ENCODE measurements around the gene OBSL1. TPM values are rescaled to one million over a fixed set of nuclear protein-coding genes. Genes with fewer than 3 reads are reported as not detected.

Gene OBSL1
- total RNA-seq, 1 experiment from 2014 or later: 23.1 TPM

GRCh38 chr2:219506802-219507526, 64.4 kb downstream of the OBSL1 start:
- no peak overlapping the region for H3K4me3 ChIP-seq (ENCODE audit: low read depth, low read length, poor library complexity, severe bottlenecking)
- H3K9me3 ChIP-seq (ENCODE audit: low read depth, low read length, poor library complexity, severe bottlenecking): no peaks in the 10 kb centered on the region
- H3K4me1 ChIP-seq (ENCODE audit: insufficient read depth, low read length, poor library complexity, severe bottlenecking): peaks cover 56% of the 10 kb centered on the region
- peaks cover 3% of the 10 kb centered on the region for H3K36me3 ChIP-seq (ENCODE audit: insufficient read depth, low read length, poor library complexity, severe bottlenecking)
- POLR2A ChIA-PET (ENCODE audit: low non-redundant PET): no interaction called here
- TF ChIP-seq, protein P1, sequence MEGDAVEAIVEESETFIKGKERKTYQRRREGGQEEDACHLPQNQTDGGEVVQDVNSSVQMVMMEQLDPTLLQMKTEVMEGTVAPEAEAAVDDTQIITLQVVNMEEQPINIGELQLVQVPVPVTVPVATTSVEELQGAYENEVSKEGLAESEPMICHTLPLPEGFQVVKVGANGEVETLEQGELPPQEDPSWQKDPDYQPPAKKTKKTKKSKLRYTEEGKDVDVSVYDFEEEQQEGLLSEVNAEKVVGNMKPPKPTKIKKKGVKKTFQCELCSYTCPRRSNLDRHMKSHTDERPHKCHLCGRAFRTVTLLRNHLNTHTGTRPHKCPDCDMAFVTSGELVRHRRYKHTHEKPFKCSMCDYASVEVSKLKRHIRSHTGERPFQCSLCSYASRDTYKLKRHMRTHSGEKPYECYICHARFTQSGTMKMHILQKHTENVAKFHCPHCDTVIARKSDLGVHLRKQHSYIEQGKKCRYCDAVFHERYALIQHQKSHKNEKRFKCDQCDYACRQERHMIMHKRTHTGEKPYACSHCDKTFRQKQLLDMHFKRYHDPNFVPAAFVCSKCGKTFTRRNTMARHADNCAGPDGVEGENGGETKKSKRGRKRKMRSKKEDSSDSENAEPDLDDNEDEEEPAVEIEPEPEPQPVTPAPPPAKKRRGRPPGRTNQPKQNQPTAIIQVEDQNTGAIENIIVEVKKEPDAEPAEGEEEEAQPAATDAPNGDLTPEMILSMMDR (conservative IDR thresholded peaks at IDR 0.05; ENCODE audit: low read depth, low read length): no peak
- no peak for TF ChIP-seq EZH2 (IDR thresholded peaks at IDR 0.05; ENCODE audit: borderline replicate concordance, low read depth, low read length, poor library complexity, severe bottlenecking)
- CTCF ChIA-PET: interaction anchor here (1.5 to 1.6 kb wide), 2 partner anchors 8 to 11 kb away, joined by 8 to 20 read pairs; partner anchors contain the start of gene GMPPA
- no peaks in the 10 kb centered on the region for H3K27me3 ChIP-seq (replicated peaks; ENCODE audit: insufficient read depth, low read depth, low read length, poor library complexity)
- BruUV-seq (replicated peaks): no TSS peak
- DNase-seq (ENCODE audit: low spot score): peak; percentile 77
- H3K27ac ChIP-seq (ENCODE audit: low read depth, low read length, poor library complexity, severe bottlenecking): peak overlapping the region; percentile 75
- intact Hi-C loops (cut with micrococcal nuclease; ENCODE audit: unreplicated experiment): no loop called here

DNA sequence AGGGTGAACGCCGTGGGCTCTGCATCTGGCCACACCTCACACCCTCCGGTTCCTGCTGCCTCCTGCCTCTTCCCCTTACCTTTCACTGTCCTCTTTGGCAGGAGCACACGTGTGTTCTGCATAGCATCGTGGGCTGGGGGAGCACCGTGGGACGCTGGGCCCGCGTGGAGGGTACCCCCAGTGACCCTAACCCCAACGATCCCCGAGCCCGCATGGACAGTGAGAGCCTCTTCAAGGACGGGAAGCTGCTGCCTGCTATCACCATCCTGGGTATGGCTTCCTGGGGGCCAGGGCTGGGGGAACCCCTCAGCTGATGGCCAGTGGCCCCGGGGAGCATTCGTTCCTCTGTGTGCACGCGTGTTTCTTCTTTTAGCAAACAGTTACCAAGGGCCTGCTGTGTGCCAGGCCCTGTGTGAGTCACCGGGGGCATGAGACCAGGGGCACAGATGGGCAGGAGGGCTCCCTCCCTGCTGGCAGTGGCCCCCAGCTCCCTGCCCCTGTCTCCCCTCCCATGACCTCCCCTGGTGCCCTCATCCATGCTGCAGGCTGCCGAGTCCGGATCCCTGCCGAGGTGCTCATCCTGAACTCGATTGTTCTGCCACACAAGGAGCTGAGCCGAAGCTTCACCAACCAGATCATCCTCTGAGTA, 65.1 kb downstream of the OBSL1 start:
- no TSS peak for BruUV-seq (replicated peaks)
- Histone ChIP-seq H3K4me1 (ENCODE audit: insufficient read depth, low read length, poor library complexity, severe bottlenecking) (peaks cover 49% of the 10 kb centered on the region), H3K9me3 (ENCODE audit: low read depth, low read length, poor library complexity, severe bottlenecking) (no peaks in the 10 kb centered on the region), H3K4me3 (ENCODE audit: low read depth, low read length, poor library complexity, severe bottlenecking) (no peak overlapping the region), H3K27me3 (replicated peaks; ENCODE audit: insufficient read depth, low read depth, low read length, poor library complexity) (no peaks in the 10 kb centered on the region), H3K36me3 (ENCODE audit: insufficient read depth, low read length, poor library complexity, severe bottlenecking) (peaks cover 3% of the 10 kb centered on the region), H3K27ac (ENCODE audit: low read depth, low read length, poor library complexity, severe bottlenecking) (peak overlapping the region; percentile 75)
- no peak for DNase-seq (ENCODE audit: low spot score)
- POLR2A ChIA-PET (ENCODE audit: low non-redundant PET): no interaction called here
- CTCF ChIA-PET: no interaction called here
- intact Hi-C loops (cut with micrococcal nuclease; ENCODE audit: unreplicated experiment): no loop called here
- TF ChIP-seq EZH2 (IDR thresholded peaks at IDR 0.05; ENCODE audit: borderline replicate concordance, low read depth, low read length, poor library complexity, severe bottlenecking): no peak
- TF ChIP-seq, protein P1 (conservative IDR thresholded peaks at IDR 0.05; ENCODE audit: low read depth, low read length): no peak

DNA sequence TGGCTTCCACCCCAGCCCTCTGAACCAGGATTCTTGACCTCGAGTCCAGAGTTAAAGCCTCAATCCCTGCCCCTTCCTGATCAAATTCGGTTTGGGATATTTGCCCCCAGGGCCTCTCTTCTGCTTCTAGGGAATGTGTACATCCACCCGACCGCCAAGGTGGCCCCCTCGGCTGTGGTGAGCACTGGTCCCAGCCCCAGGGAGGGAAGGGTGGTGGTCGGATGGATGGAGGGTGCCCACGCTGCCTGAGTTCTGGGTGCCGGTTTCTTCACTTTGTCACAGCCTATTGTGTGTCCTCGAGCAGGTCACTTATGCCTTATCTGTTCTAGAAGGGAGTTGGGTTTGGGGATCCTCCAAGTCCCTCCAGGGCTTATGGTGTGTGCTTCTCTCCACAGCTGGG, 65.8 kb downstream of the OBSL1 start:
- ChIA-PET CTCF (no interaction called here), POLR2A (ENCODE audit: low non-redundant PET) (no interaction called here)
- no peak for DNase-seq (ENCODE audit: low spot score)
- H3K27ac ChIP-seq (ENCODE audit: low read depth, low read length, poor library complexity, severe bottlenecking): no peak overlapping the region
- H3K9me3 ChIP-seq (ENCODE audit: low read depth, low read length, poor library complexity, severe bottlenecking): no peaks in the 10 kb centered on the region
- TF ChIP-seq EZH2 (IDR thresholded peaks at IDR 0.05; ENCODE audit: borderline replicate concordance, low read depth, low read length, poor library complexity, severe bottlenecking): no peak
- TF ChIP-seq, protein P1 (conservative IDR thresholded peaks at IDR 0.05; ENCODE audit: low read depth, low read length): no peak
- H3K36me3 ChIP-seq (ENCODE audit: insufficient read depth, low read length, poor library complexity, severe bottlenecking): peaks cover 3% of the 10 kb centered on the region
- H3K4me3 ChIP-seq (ENCODE audit: low read depth, low read length, poor library complexity, severe bottlenecking): no peak overlapping the region
- no TSS peak for BruUV-seq (replicated peaks)
- intact Hi-C loops (cut with micrococcal nuclease; ENCODE audit: unreplicated experiment): no loop called here
- no peaks in the 10 kb centered on the region for H3K27me3 ChIP-seq (replicated peaks; ENCODE audit: insufficient read depth, low read depth, low read length, poor library complexity)
- peaks cover 44% of the 10 kb centered on the region for H3K4me1 ChIP-seq (ENCODE audit: insufficient read depth, low read length, poor library complexity, severe bottlenecking)
